Bronchial epithelial cell (primary cell): ENCODE data around the gene GAN. TPM values are rescaled to one million over a fixed set of nuclear protein-coding genes. Genes with fewer than 3 reads are reported as not detected.
"Not testable (repeated sequence)": the region's sequence is repeated elsewhere in the genome, so short reads cannot be mapped to it uniquely, and the experiment has no call there.

ENCODE experiments used
- DNase-seq: peaks from one replicate; pipeline ENCODE4 v3.0.0-alpha.2; 2010; ENCODE audit warnings: low read depth
- FAIRE-seq: peaks from 2 replicates; lab custom pipeline; 2011; peaks lifted over from hg19 to GRCh38; lab: Jason Lieb, UNC
- H3K27me3 ChIP-seq: 2 replicates; pipeline ENCODE4 v1.5.1; 2011; ENCODE audit warnings: low read length; ENCODE audit not compliant: control insufficient read depth, insufficient read depth
- H3K36me3 ChIP-seq: 2 replicates; pipeline ENCODE4 v1.5.1; 2011; ENCODE audit warnings: low read length; ENCODE audit not compliant: control insufficient read depth, insufficient read depth
- H3K4me3 ChIP-seq: 2 replicates; pipeline ENCODE4 v1.5.1; 2011; ENCODE audit warnings: mild to moderate bottlenecking, low read depth, low read length, control low read depth
- CTCF ChIP-seq: IDR thresholded peaks from 2 replicates; pipeline ENCODE4 v1.5.1; 2011; ENCODE audit warnings: mild to moderate bottlenecking, moderate library complexity, low read length, control low read depth, inconsistent platforms; ENCODE audit not compliant: insufficient read depth, severe bottlenecking
- total RNA-seq: library from RNA; depleted of rRNA; stranded (reverse); fragments of >200 nt; gene quantifications from 2 replicates; pipeline ENCODE4 v1.2.1, GENCODE V29; 2014

The GAN gene
- total RNA-seq, 1 donor from 2014 or later: 13.7 TPM

GRCh38 chr16:81327447-81328196, 12.9 kb downstream of the GAN start:
- no peak for TF ChIP-seq CTCF
- DNase-seq (peak; percentile 81), FAIRE-seq (no peak)
- Histone ChIP-seq H3K27me3 (no peaks in the 10 kb centered on the region), H3K36me3 (no peaks in the 10 kb centered on the region), H3K4me3 (no peak overlapping the region)

GRCh38 chr16:81329947-81330346, 15.2 kb downstream of the GAN start:
- no peak for FAIRE-seq
- TF ChIP-seq CTCF: no peak
- DNase-seq: no peak

GRCh38 chr16:81333356-81333755, 18.6 kb downstream of the GAN start:
- TF ChIP-seq CTCF: no peak
- DNase-seq (peak; percentile 38), FAIRE-seq (no peak)
- Histone ChIP-seq H3K27me3 (no peaks in the 10 kb centered on the region), H3K4me3 (no peak overlapping the region), H3K36me3 (no peaks in the 10 kb centered on the region)

More at GRCh38 chr16:81329947-81330346, 15.2 kb downstream of the GAN start:
- Histone ChIP-seq H3K4me3 (no peak overlapping the region), H3K36me3 (no peaks in the 10 kb centered on the region), H3K27me3 (no peaks in the 10 kb centered on the region)

- DNase-seq (no peak), FAIRE-seq (no peak)
- H3K4me3 ChIP-seq: no peak overlapping the region
- no peaks in the 10 kb centered on the region for H3K36me3 ChIP-seq
- no peak for TF ChIP-seq CTCF
- H3K27me3 ChIP-seq: no peaks in the 10 kb centered on the region
These were observed 20.9 kb downstream of the GAN start for GRCh38 chr16:81335669-81336068.

GRCh38 chr16:81337097-81337496, 22.3 kb downstream of the GAN start:
- no peaks in the 10 kb centered on the region for H3K27me3 ChIP-seq
- no peak overlapping the region for H3K4me3 ChIP-seq
- no peaks in the 10 kb centered on the region for H3K36me3 ChIP-seq
- FAIRE-seq (no peak), DNase-seq (no peak)
- TF ChIP-seq CTCF: no peak

- H3K36me3 ChIP-seq, H3K27me3 ChIP-seq, H3K4me3 ChIP-seq, DNase-seq, FAIRE-seq: not testable (repeated sequence)
These were observed 30.4 kb downstream of the GAN start for GRCh38 chr16:81345172-81345571.
